Common myeloid progenitor, CD34-positive (primary cell): Measurements from ENCODE around the gene CLPTM1L.
"Not testable (repeated sequence)": the region's sequence is repeated elsewhere in the genome, so short reads cannot be mapped to it uniquely, and the experiment has no call there.

Source experiments
- CTCF ChIA-PET: fragments of 350-600 bp; sonication (Branson Sonifier 250); formaldehyde crosslinking; loops from one replicate; lab custom pipeline; 2021; ENCODE audit warnings: antibody characterized with exemption; lab: Charles Lee
- POLR2A ChIA-PET: fragments of 350-600 bp; sonication (Branson Sonifier 250); formaldehyde crosslinking; loops from one replicate; lab custom pipeline; 2021; ENCODE audit warnings: antibody characterized with exemption; lab: Charles Lee
- DNase-seq, 3 donors: peaks; one replicate each; pipeline versions ENCODE4 v3.0.0 to v3.0.0-alpha.2; 2013
- H3K27ac ChIP-seq, 2 experiments: 1 replicate in 1 of 2; 2 replicates in 1 of 2; pipeline ENCODE4 v1.7.0; 2013; ENCODE audit warnings: inconsistent platforms in 2 of 2, low read length in 2 of 2, mild to moderate bottlenecking in 2 of 2, low read depth in 1 of 2, moderate library complexity in 1 of 2; ENCODE audit not compliant: severe bottlenecking in 2 of 2, insufficient read depth in 1 of 2, poor library complexity in 1 of 2
- H3K27me3 ChIP-seq, 5 experiments: replicated peaks in 2 of 5; 1 replicate in 3 of 5; 2 replicates in 2 of 5; pipeline versions ENCODE4 v1.6.1 to v1.7.0; 2013; ENCODE audit warnings: low read length in 4 of 5, mild to moderate bottlenecking in 2 of 5, moderate library complexity in 2 of 5, inconsistent platforms in 1 of 5; ENCODE audit not compliant: insufficient read depth in 5 of 5, control insufficient read depth in 4 of 5
- H3K36me3 ChIP-seq, 4 experiments: 1 replicate in 2 of 4; 2 replicates in 2 of 4; pipeline versions ENCODE4 v1.6.1 to v1.7.0; 2013; ENCODE audit warnings: low read length in 3 of 4, control low read depth in 1 of 4, mild to moderate bottlenecking in 1 of 4; ENCODE audit not compliant: control insufficient read depth in 4 of 4, insufficient read depth in 4 of 4
- H3K4me1 ChIP-seq, 4 experiments: 1 replicate in 3 of 4; 2 replicates in 1 of 4; pipeline versions ENCODE4 v1.6.1 to v1.7.1; 2013; ENCODE audit warnings: low read length in 3 of 4, mild to moderate bottlenecking in 3 of 4, control low read depth in 1 of 4, inconsistent platforms in 1 of 4, moderate library complexity in 1 of 4; ENCODE audit not compliant: control insufficient read depth in 4 of 4, insufficient read depth in 4 of 4; ENCODE audit errors: control extremely low read depth in 1 of 4
- H3K4me3 ChIP-seq, 7 experiments: 1 replicate in 4 of 7; 2 replicates in 3 of 7; pipeline versions ENCODE4 v1.5.1 to v1.7.0; 2013; ENCODE audit warnings: mild to moderate bottlenecking in 7 of 7, low read length in 6 of 7, moderate library complexity in 6 of 7, inconsistent platforms in 2 of 7, low read depth in 2 of 7, control low read depth in 1 of 7; ENCODE audit not compliant: insufficient read depth in 4 of 7, control insufficient read depth in 1 of 7; ENCODE audit errors: extremely low read depth in 1 of 7
- H3K9me3 ChIP-seq, 5 experiments: 1 replicate in 4 of 5; 2 replicates in 1 of 5; pipeline versions ENCODE4 v1.6.1 to v1.7.1; 2013; ENCODE audit warnings: low read length in 4 of 5, mild to moderate bottlenecking in 2 of 5, inconsistent platforms in 1 of 5, low read depth in 1 of 5, moderate library complexity in 1 of 5; ENCODE audit not compliant: control insufficient read depth in 4 of 5, insufficient read depth in 2 of 5; ENCODE audit errors: control extremely low read depth in 1 of 5
- WGBS: methylation state at CpG from one replicate; pipeline ENCODE4 v1.1.5; 2013; ENCODE audit not compliant: insufficient coverage; 5-methylcytosine and 5-hydroxymethylcytosine counted together

Gene CLPTM1L

GRCh38 chr5:1288439-1289335 is 56.2 kb downstream of the CLPTM1L start:
- Histone ChIP-seq H3K4me3 (no peak overlapping the region), H3K27ac (no peak overlapping the region), H3K9me3 (peaks cover 0 to 10% (median 0%) of the 10 kb centered on the region in 5 experiments), H3K27me3 (peaks cover 0 to 12% (median 0%) of the 10 kb centered on the region in 5 experiments), H3K36me3 (peaks cover 0 to 10% (median 2%) of the 10 kb centered on the region in 4 experiments), H3K4me1 (no peaks in the 10 kb centered on the region)
- CTCF ChIA-PET = no interaction called here
- POLR2A ChIA-PET = no interaction called here
- no peak for DNase-seq
- WGBS = 98% methylated on average over 26 of the region's 37 CpGs

GRCh38 chr5:1285883-1286291 is 59.0 kb downstream of the CLPTM1L start:
- WGBS = 99% methylated on average over 22 of the region's 25 CpGs
- CTCF ChIA-PET = no interaction called here

GRCh38 chr5:1285141-1285540 is 59.8 kb downstream of the CLPTM1L start:
- Histone ChIP-seq H3K36me3 (peaks cover 0 to 10% (median 2%) of the 10 kb centered on the region in 4 experiments), H3K27ac (no peak overlapping the region), H3K9me3 (peaks cover 0 to 10% (median 0%) of the 10 kb centered on the region in 5 experiments), H3K4me1 (no peaks in the 10 kb centered on the region), H3K4me3 (no peak overlapping the region), H3K27me3 (no peaks in the 10 kb centered on the region)
- WGBS = 93% methylated on average over 5 of the region's 12 CpGs
- CTCF ChIA-PET = no interaction called here
- no peak for DNase-seq
- POLR2A ChIA-PET = no interaction called here

More at GRCh38 chr5:1285883-1286291, 59.0 kb downstream of the CLPTM1L start:
- H3K4me3 ChIP-seq = no peak overlapping the region
- DNase-seq = no peak
- POLR2A ChIA-PET = no interaction called here
- H3K27me3 ChIP-seq = no peaks in the 10 kb centered on the region
- no peak overlapping the region for H3K27ac ChIP-seq
- peaks cover 0 to 10% (median 2%) of the 10 kb centered on the region in 4 experiments for H3K36me3 ChIP-seq
- H3K9me3 ChIP-seq = peaks cover 0 to 10% (median 0%) of the 10 kb centered on the region in 5 experiments
- no peaks in the 10 kb centered on the region for H3K4me1 ChIP-seq

GRCh38 chr5:1284336-1284970 is 60.4 kb downstream of the CLPTM1L start:
- CTCF ChIA-PET, H3K4me1 ChIP-seq, H3K27ac ChIP-seq, H3K9me3 ChIP-seq, H3K27me3 ChIP-seq, DNase-seq, H3K4me3 ChIP-seq: not testable (repeated sequence)
- WGBS = 93% methylated on average over 13 of the region's 27 CpGs
- peaks cover 0 to 10% (median 2%) of the 10 kb centered on the region in 4 experiments for H3K36me3 ChIP-seq
- POLR2A ChIA-PET = interaction anchor here (0.6 kb wide), 1 partner anchor 23 kb away, joined by 3 read pairs; no protein-coding TSS in a partner anchor

GRCh38 chr5:1283729-1284041 is 61.2 kb downstream of the CLPTM1L start:
- H3K27me3 ChIP-seq, DNase-seq, H3K4me1 ChIP-seq, CTCF ChIA-PET, H3K4me3 ChIP-seq, H3K27ac ChIP-seq, POLR2A ChIA-PET: not testable (repeated sequence)
- Histone ChIP-seq H3K9me3 (peaks cover 0 to 15% (median under 1%) of the 10 kb centered on the region in 5 experiments), H3K36me3 (peaks cover 0 to 13% (median 2%) of the 10 kb centered on the region in 4 experiments)
- WGBS = 98% methylated on average over 11 of the region's 16 CpGs

GRCh38 chr5:1282993-1283728 is 61.7 kb downstream of the CLPTM1L start:
- Histone ChIP-seq H3K36me3 (peaks cover 0 to 13% (median 7%) of the 10 kb centered on the region in 4 experiments), H3K9me3 (peaks cover 0 to 15% (median 5%) of the 10 kb centered on the region in 5 experiments)
- H3K4me1 ChIP-seq, H3K27me3 ChIP-seq, CTCF ChIA-PET, POLR2A ChIA-PET, H3K27ac ChIP-seq, H3K4me3 ChIP-seq, DNase-seq: not testable (repeated sequence)
- WGBS = 98% methylated on average over 21 of the region's 40 CpGs
